HG03469 (cell line): ENCODE results near the gene ATP8A1.
"Not testable (repeated sequence)": the region's sequence is repeated elsewhere in the genome, so short reads cannot be mapped to it uniquely, and the experiment has no call there.

ENCODE experiments used
- ATAC-seq: cut with Tn5 transposase; IDR thresholded peaks from one replicate; pipeline ENCODE4 v1.9.1; 2021; ENCODE audit warnings: mild to moderate bottlenecking, moderate library complexity, moderate number of reproducible peaks; ENCODE audit not compliant: unreplicated experiment

The ATP8A1 gene

GRCh38 chr4:42652529-42653231 is 4.2 kb downstream of the ATP8A1 start:
- ATAC-seq = not testable (repeated sequence)

- no peak for ATAC-seq
These were observed 7.0 kb downstream of the ATP8A1 start for GRCh38 chr4:42649870-42650269.

DNA sequence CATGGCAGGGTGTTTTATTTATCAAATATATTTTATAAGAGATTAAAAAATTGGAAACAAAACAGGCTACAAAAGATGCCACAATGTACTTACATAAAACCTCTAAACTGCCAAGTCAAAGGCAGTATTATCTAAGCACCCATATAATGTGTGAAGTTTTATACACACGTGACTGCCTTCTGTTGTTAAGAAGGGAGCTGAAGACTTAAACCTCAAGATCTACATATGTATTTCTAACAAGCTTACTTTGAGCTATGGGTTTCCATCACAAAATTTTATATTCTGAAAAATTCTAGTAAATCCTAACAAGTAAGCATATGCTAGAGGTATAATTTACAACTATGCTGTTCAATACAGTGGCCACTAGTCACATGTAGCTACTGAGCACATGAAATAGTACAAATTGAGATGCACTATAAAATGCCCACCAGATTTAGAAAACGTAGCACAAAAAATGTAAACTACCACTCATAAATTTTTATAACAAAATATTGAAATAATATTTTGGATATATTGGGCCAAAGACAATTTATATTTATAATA is 9.8 kb downstream of the ATP8A1 start:
- no peak for ATAC-seq

DNA sequence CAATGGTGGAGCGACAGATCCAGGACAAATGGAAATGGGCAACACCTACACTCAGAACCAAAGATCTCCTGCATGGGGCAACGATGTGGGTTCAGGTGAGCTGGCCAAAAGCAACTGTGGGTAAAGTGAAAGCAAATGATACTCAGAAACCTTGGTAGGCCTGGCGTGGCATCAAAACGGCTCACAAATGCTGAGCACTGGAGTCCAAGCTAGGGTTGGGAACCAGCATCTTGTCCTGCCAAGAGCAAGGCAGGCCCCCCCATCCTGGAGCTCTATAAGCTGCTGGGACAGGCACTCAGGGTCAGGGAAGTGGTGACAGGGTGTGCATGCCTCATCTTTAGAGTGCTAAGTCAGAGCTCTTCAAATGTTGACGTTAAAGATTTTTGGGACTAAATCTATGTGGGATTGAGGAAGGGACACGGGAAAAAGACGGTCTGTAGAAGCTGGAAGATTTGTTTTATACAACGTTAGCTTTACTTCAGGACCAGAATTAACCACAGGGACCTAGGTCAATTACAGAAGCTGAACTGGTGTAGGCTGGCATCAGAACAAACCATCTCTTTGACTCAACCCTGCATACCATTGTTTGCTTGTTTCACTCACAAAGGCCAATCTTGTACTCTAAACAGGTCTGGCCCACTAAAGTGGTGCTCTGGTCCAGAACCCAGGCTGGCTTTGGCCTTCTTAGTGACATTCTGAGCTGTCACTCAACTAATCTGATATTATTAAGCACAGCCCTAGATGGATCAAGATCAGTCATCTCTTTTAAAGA is 10.7 kb downstream of the ATP8A1 start:
- no peak for ATAC-seq

DNA sequence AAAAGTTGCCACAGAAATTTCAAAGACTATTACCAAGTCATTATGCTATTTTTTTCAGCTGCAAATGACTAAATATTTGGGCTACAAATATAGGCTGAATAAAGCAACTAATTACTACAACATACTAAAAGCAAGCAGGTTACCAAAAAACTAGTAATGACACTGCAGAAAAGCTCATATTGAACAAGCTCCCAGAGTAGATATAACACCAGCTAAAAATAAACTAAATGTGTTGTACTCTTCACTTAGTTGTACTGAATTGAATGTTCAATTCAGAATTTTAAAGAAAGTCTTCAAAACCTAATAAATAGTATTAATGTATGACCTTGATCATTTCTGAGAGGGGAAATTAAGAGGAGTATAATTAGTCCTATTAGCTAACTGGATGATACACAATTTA is 12.0 kb downstream of the ATP8A1 start:
- no peak for ATAC-seq

DNA sequence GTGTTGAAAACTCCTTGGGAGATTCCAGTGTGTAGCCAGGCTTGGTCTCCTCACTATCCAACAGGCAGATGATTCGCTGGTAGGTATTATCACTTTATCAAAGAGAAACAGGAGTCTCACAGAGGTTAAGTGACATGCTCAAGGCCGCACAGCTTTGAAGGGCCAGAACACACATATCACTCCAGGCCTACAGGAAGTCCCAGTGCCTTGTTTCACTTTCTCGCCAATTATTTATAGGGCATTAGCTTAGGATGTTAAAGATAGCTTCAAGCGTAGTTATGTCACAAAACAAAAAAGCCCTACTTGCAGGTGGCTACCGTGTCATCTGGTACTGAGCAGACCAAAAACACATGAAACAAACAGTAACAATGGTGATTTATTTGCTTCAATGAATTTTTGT is 13.2 kb downstream of the ATP8A1 start:
- peak; percentile 55 for ATAC-seq

GRCh38 chr4:42642845-42643615 is 13.9 kb downstream of the ATP8A1 start:
- ATAC-seq = no peak

- ATAC-seq = no peak
These were observed 14.7 kb downstream of the ATP8A1 start for GRCh38 chr4:42642101-42642797.

- ATAC-seq = no peak
These were observed 15.2 kb downstream of the ATP8A1 start for GRCh38 chr4:42641656-42642055.

- ATAC-seq = no peak
These were observed 15.7 kb downstream of the ATP8A1 start for GRCh38 chr4:42641161-42641560.

GRCh38 chr4:42640613-42641012 is 16.3 kb downstream of the ATP8A1 start:
- ATAC-seq = no peak

DNA sequence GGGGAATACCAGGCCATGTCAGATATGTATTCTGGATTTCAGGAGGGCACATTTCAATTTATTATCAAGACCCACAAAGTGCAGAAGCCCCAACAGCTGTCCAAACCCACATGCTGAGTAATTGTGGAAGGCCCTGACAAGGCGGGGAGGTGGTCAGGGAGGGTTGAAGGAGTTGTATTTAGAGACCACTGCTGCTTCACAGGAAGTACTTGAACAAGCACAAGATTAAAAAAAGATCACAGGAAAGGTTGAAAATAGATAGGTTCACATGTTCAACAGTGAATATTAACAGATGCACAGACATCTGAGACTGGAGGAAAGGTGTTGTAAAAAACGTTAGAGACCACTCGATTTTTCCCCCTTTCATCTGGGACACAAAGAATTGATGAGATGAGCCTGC is 17.9 kb downstream of the ATP8A1 start:
- peak; percentile 43 for ATAC-seq

GRCh38 chr4:42638321-42638720 is 18.6 kb downstream of the ATP8A1 start:
- no peak for ATAC-seq

DNA sequence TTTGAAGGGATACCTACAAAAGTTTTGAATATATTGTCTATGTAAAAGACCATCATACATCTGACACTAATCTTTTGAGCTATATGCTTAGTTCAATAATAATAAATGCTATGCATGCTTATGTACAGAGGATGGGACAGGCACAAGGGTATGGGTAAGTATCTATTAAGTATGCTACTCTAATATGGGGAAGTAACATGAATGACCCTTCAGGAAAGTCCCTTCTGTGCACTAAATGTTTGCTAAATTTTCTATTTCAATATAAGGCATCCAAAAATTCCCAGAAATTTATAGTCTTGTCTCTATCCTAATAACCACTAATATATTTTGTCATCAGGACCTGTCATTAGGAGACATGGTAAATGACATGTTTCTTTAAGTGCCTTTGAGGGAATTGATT is 19.0 kb downstream of the ATP8A1 start:
- peak; percentile 21 for ATAC-seq

DNA sequence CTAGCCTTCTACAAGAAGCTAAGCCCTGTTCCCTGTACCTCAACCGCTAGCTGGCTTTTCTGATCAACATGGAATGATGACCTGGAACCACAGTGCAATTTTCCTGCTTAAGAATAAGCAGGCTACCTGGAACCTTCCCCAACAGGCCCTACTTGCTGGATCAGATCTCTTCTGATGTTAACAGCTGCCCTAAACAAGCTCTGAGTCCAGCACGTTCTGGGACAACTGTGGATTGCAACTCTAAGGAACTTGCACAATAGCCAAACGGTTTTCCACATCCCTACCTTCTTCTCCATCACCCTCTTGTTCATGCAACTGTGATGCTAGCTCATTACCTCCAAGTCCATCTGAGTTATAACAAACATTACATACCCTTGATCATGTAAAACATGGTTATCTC is 19.8 kb downstream of the ATP8A1 start:
- no peak for ATAC-seq

DNA sequence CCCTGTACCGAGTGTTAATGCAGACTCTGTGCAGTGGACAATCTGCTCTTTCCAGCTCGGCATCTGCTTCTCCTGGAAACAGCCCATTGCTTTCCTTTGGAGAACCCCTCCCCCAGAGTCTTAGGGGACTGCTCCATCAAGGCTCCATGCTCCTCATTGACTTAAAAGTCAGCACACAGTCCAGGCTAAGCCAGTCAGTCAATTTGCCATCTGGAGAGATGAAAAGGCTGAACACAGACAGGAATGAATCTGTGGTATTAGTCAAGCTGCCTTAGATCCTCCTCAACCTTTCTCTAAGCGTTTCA is 20.3 kb downstream of the ATP8A1 start:
- no peak for ATAC-seq

DNA sequence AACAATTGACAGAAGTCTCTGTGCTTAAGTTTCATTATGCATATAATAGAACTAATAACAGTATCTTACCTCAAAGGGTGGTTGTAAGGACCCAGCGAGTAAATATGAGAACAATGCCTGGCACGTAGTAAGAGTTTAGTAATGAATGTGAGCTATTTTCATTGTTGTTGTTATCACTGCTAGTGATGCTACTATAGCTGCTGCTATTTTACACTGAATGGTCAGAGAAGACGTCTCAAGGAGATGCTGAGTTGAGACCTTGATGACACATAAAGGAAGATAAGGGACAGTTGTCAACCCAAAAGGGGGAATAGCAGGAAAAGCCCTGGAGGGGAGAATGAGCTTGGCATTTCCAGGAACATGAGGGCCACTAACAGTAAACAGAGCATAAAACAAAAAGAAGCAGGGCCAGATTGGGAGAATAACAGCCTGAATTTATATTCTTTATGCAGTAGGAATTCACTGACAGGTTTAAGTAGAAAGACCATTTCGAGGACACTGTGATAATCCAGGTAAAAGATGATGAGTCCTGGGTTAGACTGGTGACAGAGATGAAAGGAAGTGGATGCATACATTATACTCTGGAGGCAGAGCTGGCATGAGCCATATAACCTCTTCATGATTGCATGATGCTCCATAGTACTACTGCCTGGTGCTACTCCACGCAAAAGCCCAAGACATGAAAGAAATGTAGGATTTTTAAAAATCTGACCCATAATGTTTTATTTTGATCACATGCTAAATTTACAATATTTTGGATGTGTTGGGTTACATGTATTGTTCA is 23.1 kb downstream of the ATP8A1 start:
- peak; percentile 69 for ATAC-seq

GRCh38 chr4:42632653-42633382 is 24.1 kb downstream of the ATP8A1 start:
- no peak for ATAC-seq

- ATAC-seq = no peak
These were observed 26.0 kb downstream of the ATP8A1 start for GRCh38 chr4:42630908-42631307.

DNA sequence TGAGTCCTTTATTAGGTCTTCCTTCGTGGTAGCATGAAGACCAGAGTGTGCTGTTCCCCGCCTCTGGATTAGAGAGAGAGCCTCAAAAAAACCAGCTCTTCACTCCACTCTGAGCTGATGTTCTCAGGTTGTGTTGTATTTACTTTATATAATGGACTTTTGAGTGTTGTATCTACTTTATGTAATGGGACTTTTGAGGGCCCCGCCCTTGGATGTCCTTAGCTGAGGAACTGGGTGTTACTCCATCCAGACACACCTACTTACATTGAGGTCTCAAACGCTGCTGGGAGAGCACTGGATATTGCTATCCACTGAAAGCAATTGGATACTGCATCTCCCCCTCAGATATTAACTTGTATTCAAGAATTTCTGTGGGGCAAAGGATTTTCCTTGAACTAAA is 28.2 kb downstream of the ATP8A1 start:
- no peak for ATAC-seq
